Panc1 (cell line): Measurements from ENCODE around the gene PFN3. TPM values are rescaled to one million over a fixed set of nuclear protein-coding genes. Genes with fewer than 3 reads are reported as not detected.

ENCODE experiments used
- ATAC-seq: fragments of 200-7000 bp; cut with Tn5 transposase; 2 replicates; pipeline ENCODE4 v1.9.1; 2020; ENCODE audit warnings: mild to moderate bottlenecking, moderate library complexity
- BruUV-seq: library from RNA; stranded (reverse); fragments of 400-500 nt; replicated peaks from 2 replicates; lab custom pipeline; 2021; lab: Mats Ljungman, UMichigan
- CTCF ChIA-PET: fragments of 300-600 bp; sonication (Branson Sonifier 250); formaldehyde crosslinking; loops from one replicate; lab custom pipeline; 2022; ENCODE audit warnings: antibody characterized with exemption; lab: Charles Lee
- POLR2A ChIA-PET: fragments of 300-600 bp; sonication (Branson Sonifier 250); formaldehyde crosslinking; loops from one replicate; lab custom pipeline; 2022; ENCODE audit warnings: antibody characterized with exemption; lab: Charles Lee
- DNase-seq: peaks from one replicate; pipeline ENCODE4 v3.0.0-alpha.2; 2010; ENCODE audit warnings: low read depth, low spot score
- H3K27ac ChIP-seq: 2 replicates; pipeline ENCODE4 v1.5.1; 2011; ENCODE audit warnings: mild to moderate bottlenecking, low read length, inconsistent platforms
- H3K27me3 ChIP-seq: fragments of 200-500 bp; sonication (Bioruptor generic); 2 replicates; pipeline ENCODE4 v1.6.0; 2014; ENCODE audit warnings: low read length, inconsistent platforms; ENCODE audit not compliant: control insufficient read depth, insufficient read depth
- H3K36me3 ChIP-seq: fragments of 200-500 bp; sonication (Bioruptor generic); 2 replicates; pipeline ENCODE4 v1.5.1; 2014; ENCODE audit warnings: inconsistent platforms, mild to moderate bottlenecking, low read length, moderate library complexity; ENCODE audit not compliant: control insufficient read depth, insufficient read depth
- H3K4me1 ChIP-seq: 2 replicates; pipeline ENCODE4 v1.5.1; 2011; ENCODE audit warnings: inconsistent platforms, mild to moderate bottlenecking, low read length, moderate library complexity; ENCODE audit not compliant: control insufficient read depth, insufficient read depth
- H3K4me3 ChIP-seq, 2 experiments: 2 replicates each; pipeline ENCODE4 v1.5.1; 2011 to 2012; ENCODE audit warnings: low read depth in 2 of 2, low read length in 2 of 2, mild to moderate bottlenecking in 2 of 2, inconsistent platforms in 1 of 2, moderate library complexity in 1 of 2
- H3K9me3 ChIP-seq: fragments of 200-500 bp; sonication (Bioruptor generic); 2 replicates; pipeline ENCODE4 v1.5.1; 2014; ENCODE audit warnings: low read depth, mild to moderate bottlenecking, inconsistent platforms, low read length, moderate library complexity; ENCODE audit not compliant: control insufficient read depth, insufficient read depth
- CTCF ChIP-seq: fragments of 450-650 bp; IDR thresholded peaks from 2 replicates; pipeline ENCODE4 v1.5.1; 2017; ENCODE audit warnings: mild to moderate bottlenecking
- POLR2AphosphoS5 ChIP-seq: IDR thresholded peaks from 2 replicates; pipeline ENCODE4 v1.6.1; 2012; ENCODE audit warnings: mild to moderate bottlenecking, low read depth, low read length, moderate library complexity
- REST ChIP-seq, 2 experiments: IDR thresholded peaks; 2 replicates each; pipeline ENCODE4 v1.6.1; 2011 to 2012; ENCODE audit warnings: low read depth in 2 of 2, control low read depth in 1 of 2, low read length in 1 of 2, mild to moderate bottlenecking in 1 of 2, moderate library complexity in 1 of 2; ENCODE audit not compliant: insufficient read depth in 1 of 2
- SIN3A ChIP-seq: IDR thresholded peaks from 2 replicates; pipeline ENCODE4 v1.6.1; 2012; ENCODE audit warnings: low read depth, mild to moderate bottlenecking, low read length, moderate library complexity, borderline replicate concordance; ENCODE audit not compliant: insufficient read depth
- TCF7L2 ChIP-seq: IDR thresholded peaks from 2 replicates; pipeline ENCODE4 v1.6.1; 2011; ENCODE audit warnings: mild to moderate bottlenecking, low read depth, low read length, inconsistent platforms
- in situ Hi-C: cut with HindIII; loops from 2 replicates; pipeline ENCODE4 v1.10.0; 2016; ENCODE audit warnings: low sequenced_read_pairs, low pct_unique_long_range_greater_than_20kb
- intact Hi-C: fragments of 100-400 bp; cut with micrococcal nuclease; formaldehyde crosslinking; loops from one replicate; pipeline ENCODE4 v1.10.0; 2022; ENCODE audit not compliant: unreplicated experiment
- total RNA-seq: library from RNA; stranded (reverse); gene quantifications from one replicate; pipeline ENCODE4 v1.2.1, GENCODE V29; 2021; ENCODE audit not compliant: unreplicated experiment

Gene PFN3
- total RNA-seq, 1 experiment from 2014 or later = not detected

GRCh38 chr5:177405312-177405711 lies 4.9 kb upstream of the PFN3 start:
- ATAC-seq (no peak), DNase-seq (no peak)
- H3K27ac ChIP-seq = no peak overlapping the region; the same call in 1 of the 2 replicates
- intact Hi-C loops (no loop called here), in situ Hi-C loops (no loop called here)
- no peaks in the 10 kb centered on the region for H3K9me3 ChIP-seq
- BruUV-seq = no TSS peak
- H3K27me3 ChIP-seq = no peaks in the 10 kb centered on the region
- peaks cover 10% of the 10 kb centered on the region for H3K4me1 ChIP-seq
- CTCF ChIA-PET = interaction anchor here (1.0 to 1.3 kb wide), 2 partner anchors 35 to 44 kb away, joined by 3 to 5 read pairs; no protein-coding TSS in a partner anchor
- POLR2A ChIA-PET = no interaction called here
- no peak overlapping the region for H3K4me3 ChIP-seq
- no peaks in the 10 kb centered on the region for H3K36me3 ChIP-seq
- TF ChIP-seq REST (IDR thresholded peaks at IDR 0.05; ENCODE audit: insufficient read depth in 1 of 2, low read depth in 2 of 2, low read length in 1 of 2) (no peak), POLR2AphosphoS5 (no peak), SIN3A (no peak), CTCF (no peak), TCF7L2 (no peak)

DNA sequence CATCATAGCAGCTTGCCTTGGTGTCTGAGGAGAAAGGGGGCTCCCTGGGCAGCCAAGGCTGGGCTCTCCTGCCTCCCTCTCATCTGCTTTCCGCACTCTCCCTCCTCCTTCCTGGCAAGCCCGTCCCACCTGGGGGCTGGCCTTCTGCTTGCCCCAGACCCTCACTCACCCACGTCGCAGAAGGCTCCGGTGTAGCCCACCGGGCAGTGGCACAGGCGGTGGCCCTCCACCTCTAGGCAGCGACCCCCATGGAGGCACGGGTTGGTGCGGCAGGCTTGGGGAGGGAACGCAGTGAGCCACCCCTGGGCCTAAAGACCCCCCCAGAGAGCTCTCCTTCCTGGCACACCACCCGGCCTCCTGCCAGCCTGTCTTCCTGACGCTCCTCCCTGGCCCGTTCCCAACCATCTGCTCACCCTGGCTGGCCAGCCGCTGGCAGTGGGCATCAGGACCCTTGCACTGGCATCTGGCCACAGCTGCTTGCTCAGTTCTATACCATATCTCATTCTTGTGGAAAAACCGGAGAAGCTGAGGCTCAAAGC lies 4.2 kb upstream of the PFN3 start:
- no peak for DNase-seq
- H3K27me3 ChIP-seq = no peaks in the 10 kb centered on the region
- H3K27ac ChIP-seq = peak overlapping the region; percentile 72; the same call in 1 of the 2 replicates
- POLR2A ChIA-PET = interaction anchor here (0.6 to 1.1 kb wide), 2 partner anchors 21 to 53 kb away, joined by 3 to 11 read pairs; no protein-coding TSS in a partner anchor
- no peak for TF ChIP-seq POLR2AphosphoS5
- TF ChIP-seq REST (IDR thresholded peaks at IDR 0.05; ENCODE audit: insufficient read depth in 1 of 2, low read depth in 2 of 2, low read length in 1 of 2) = no peak
- no peak for TF ChIP-seq TCF7L2
- TF ChIP-seq CTCF = no peak
- TF ChIP-seq SIN3A = no peak
- CTCF ChIA-PET = interaction anchor here (0.6 to 4.3 kb wide), 9 partner anchors 10 to 86 kb away, joined by 3 to 34 read pairs (median 5); partner anchors contain the start of gene GRK6
- intact Hi-C loops = no loop called here
- ATAC-seq = no peak
- H3K9me3 ChIP-seq = no peaks in the 10 kb centered on the region
- H3K4me1 ChIP-seq = peaks cover 10% of the 10 kb centered on the region
- no peaks in the 10 kb centered on the region for H3K36me3 ChIP-seq
- peak overlapping the region; percentile 60 to 86 for H3K4me3 ChIP-seq
- no TSS peak for BruUV-seq
- in situ Hi-C loops = no loop called here
